ENCODE data around the gene TSHZ2. TPM values are rescaled to one million over a fixed set of nuclear protein-coding genes. Genes with fewer than 3 reads are reported as not detected.

TSHZ2 gene
- total and polyA plus RNA-seq, 9 of the 15 experiments (the other 6 are each of a cell fraction or from before 2014, with no cell fraction given): 0.03 to 0.20 (median 0.05) TPM; not detected in 4

GRCh38 chr20:53036992-53037391 lies 64.8 kb downstream of the TSHZ2 start:
- CTCF ChIA-PET (ENCODE audit: low intra/inter-chr PET ratio): no interaction called here
- POLR2A ChIA-PET: no interaction called here
- 0% methylated on average over 8 of the region's 8 CpGs for WGBS (ENCODE audit: insufficient coverage, low coverage, missing lambda C conversion rate)
- Histone ChIP-seq H2AFZ (ENCODE audit: low read depth, low read length) (no peak overlapping the region), H3K9me3 (replicated peaks; ENCODE audit: control insufficient read depth, insufficient read depth, low read depth, low read length) (no peaks in the 10 kb centered on the region), H3K9me1 (ENCODE audit: control insufficient read depth, insufficient read depth, low read length) (no peaks in the 10 kb centered on the region), H3K27me3 (ENCODE audit: control insufficient read depth in 2 of 2, insufficient read depth in 2 of 2, low read length in 2 of 2) (peaks cover 6 to 8% of the 10 kb centered on the region in 2 experiments), H3K36me3 (ENCODE audit: control insufficient read depth, insufficient read depth, low read length) (no peaks in the 10 kb centered on the region), H4K20me1 (replicated peaks; ENCODE audit: control insufficient read depth, insufficient read depth, low read length) (no peaks in the 10 kb centered on the region), H3K79me2 (ENCODE audit: control insufficient read depth, insufficient read depth, low read length) (no peaks in the 10 kb centered on the region), H3K4me2 (ENCODE audit: insufficient read depth, low read length) (no peak overlapping the region), H3K9ac (ENCODE audit: insufficient read depth in 1 of 2, low read depth in 2 of 2, low read length in 2 of 2) (no peak overlapping the region), H3K27ac (ENCODE audit: extremely low read depth, low read depth, low read length) (no peak overlapping the region), H3K4me3 (no peak overlapping the region), H3K4me1 (replicated peaks in 1 of 2; ENCODE audit: control insufficient read depth in 2 of 2, insufficient read depth in 2 of 2, low read length in 2 of 2) (no peaks in the 10 kb centered on the region)
- intact Hi-C loops (cut with micrococcal nuclease) (no loop called here), in situ Hi-C loops (cut with MboI) (no loop called here)
- BruUV-seq (replicated peaks): no TSS peak
- DNase-seq (ENCODE audit: extremely low read depth in 1 of 4, low spot score in 3 of 4) (no peak), FAIRE-seq (no peak), ATAC-seq (no peak)
- TF ChIP-seq NR3C1 (CRISPR knock-in tag; IDR thresholded peaks at IDR 0.05): no peak
- TF ChIP-seq EGR1 (conservative IDR thresholded peaks at IDR 0.05): no peak
- no peak for TF ChIP-seq ZNF253 (CRISPR knock-in tag; conservative IDR thresholded peaks at IDR 0.05)
- TF ChIP-seq IRF9 (tag; IDR thresholded peaks at IDR 0.05): no peak
- no peak for TF ChIP-seq ESRRA (IDR thresholded peaks at IDR 0.05; ENCODE audit: borderline replicate concordance, low read depth)
- no peak for TF ChIP-seq ZNF133 (CRISPR knock-in tag; IDR thresholded peaks at IDR 0.05)
- no peak for TF ChIP-seq ATF7 (IDR thresholded peaks at IDR 0.05)
- TF ChIP-seq ZBTB12 (CRISPR knock-in tag; IDR thresholded peaks at IDR 0.05): no peak
- no peak for TF ChIP-seq MEF2A (IDR thresholded peaks at IDR 0.05; ENCODE audit: control insufficient read depth, low read depth, low read length)
- TF ChIP-seq ZNF561 (CRISPR knock-in tag; conservative IDR thresholded peaks at IDR 0.05): no peak
- no peak for TF ChIP-seq THRA (IDR thresholded peaks at IDR 0.05)
- no peak for TF ChIP-seq ZNF143 (CRISPR knock-in tag; IDR thresholded peaks at IDR 0.05)
- TF ChIP-seq CBX8 (IDR thresholded peaks at IDR 0.05; ENCODE audit: borderline replicate concordance, extremely low read depth, low read depth, low read length, poor library complexity, severe bottlenecking): no peak
- TF ChIP-seq FOXK2 (conservative IDR thresholded peaks at IDR 0.05 in 1 of 2, IDR thresholded peaks at IDR 0.05 in 1 of 2; ENCODE audit: low read depth in 2 of 2): no peak
- TF ChIP-seq NR4A1 (CRISPR knock-in tag; IDR thresholded peaks at IDR 0.05): no peak
- no peak for TF ChIP-seq NR4A1 (tag; IDR thresholded peaks at IDR 0.05)
- TF ChIP-seq RFX5 (IDR thresholded peaks at IDR 0.05; ENCODE audit: low read depth, low read length): no peak
- TF ChIP-seq E2F6 (IDR thresholded peaks at IDR 0.05; ENCODE audit: borderline replicate concordance in 1 of 2, extremely low read depth in 1 of 2, insufficient read depth in 1 of 2, insufficient read length in 1 of 2, low read depth in 1 of 2, low read length in 1 of 2, poor library complexity in 1 of 2, severe bottlenecking in 1 of 2): no peak
- no peak for TF ChIP-seq KAT8 (IDR thresholded peaks at IDR 0.05; ENCODE audit: low read depth)
